HG02852 (cell line): ENCODE data around the gene SMIM13.
A peak's percentile ranks its signal among the peaks of the same experiment; 100 is the strongest.

Experiments
- ATAC-seq: cut with Tn5 transposase; IDR thresholded peaks from one replicate; pipeline ENCODE4 v1.9.1; 2021; ENCODE audit warnings: mild to moderate bottlenecking, moderate library complexity; ENCODE audit not compliant: unreplicated experiment

Gene SMIM13

DNA sequence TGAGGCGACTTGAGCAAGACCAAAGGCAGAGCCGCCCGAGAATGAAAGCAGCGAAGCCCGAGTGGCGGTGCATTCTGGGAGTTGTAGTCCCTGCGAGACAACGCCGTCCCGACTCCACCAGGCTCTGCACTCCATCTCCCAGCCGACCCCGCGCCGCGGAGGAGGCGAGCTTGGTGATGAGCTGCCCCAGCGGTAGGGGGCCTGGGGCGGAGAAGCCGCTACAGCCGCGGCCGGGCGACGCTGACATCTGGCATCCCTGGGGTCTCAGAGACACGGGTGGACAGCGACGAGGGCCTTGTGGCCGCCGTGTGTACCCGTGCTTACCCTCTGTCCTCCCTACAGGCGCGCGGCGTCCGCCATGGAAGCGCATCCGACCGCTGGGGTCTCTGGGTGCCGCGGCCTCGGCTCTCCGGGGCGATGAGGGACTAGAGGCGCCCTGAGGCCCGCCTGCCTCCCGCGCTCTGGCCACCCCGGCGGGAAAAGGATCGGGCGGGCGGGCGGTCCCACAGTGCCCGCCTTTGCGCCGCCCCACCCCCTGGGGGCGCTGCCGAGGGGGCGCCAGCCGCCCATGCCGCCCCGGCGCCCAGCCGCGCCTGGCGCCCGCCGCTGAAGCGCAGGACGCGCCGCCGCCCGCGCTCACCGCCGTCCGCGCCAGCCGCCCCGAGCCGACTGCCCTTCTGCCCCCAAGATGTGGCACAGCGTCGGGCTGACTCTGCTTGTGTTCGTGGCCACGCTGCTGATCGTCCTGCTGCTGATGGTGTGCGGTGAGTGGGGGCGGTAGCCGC lies at the start of gene SMIM13:
SMIM13 (plus strand) TSS at position 209 of the 785 bp plus-strand sequence; CDS start at position 689, 480 bp downstream.
- ATAC-seq = peak; percentile 90

DNA sequence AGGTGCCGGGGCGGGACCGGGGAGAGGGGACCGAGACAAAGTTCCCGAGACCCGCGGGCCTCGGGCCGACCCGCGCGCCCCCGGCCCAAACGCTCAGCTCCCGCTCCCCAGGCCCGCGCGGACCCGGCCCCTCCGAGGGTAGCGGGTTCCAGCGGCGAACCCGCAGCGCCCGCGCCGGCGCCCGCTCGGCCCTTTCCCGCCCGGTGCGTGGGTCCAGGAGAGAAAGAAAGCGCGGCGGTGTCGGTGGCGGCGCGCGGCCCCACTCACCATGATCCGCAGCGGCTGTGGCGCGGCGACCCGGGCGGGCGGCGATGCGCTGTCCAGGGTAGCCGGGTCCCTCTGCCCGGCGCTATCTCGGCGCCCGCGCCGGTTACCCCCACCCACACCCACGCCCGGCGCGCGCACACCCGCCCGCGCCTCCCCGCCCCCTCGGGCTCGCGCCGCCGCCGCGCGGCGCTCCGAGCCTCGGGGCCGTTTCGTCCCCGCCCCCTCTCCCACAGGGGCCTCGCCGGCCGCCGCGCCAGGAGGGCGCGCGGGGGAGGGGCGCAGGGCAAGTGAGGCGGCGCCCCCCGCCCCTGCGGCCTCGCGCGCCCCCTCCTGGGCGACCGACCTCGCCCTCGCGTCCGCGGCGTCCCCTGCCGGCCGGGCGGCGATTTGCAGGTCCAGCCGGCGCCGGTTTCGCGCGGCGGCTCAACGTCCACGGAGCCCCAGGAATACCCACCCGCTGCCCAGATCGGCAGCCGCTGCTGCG lies 49.5 kb upstream of the SMIM13 start, which contains the start of gene ELOVL2:
ELOVL2 (minus strand) TSS at position 345 of the 751 bp plus-strand sequence; CDS start at position 270, 75 bp downstream.
- peak; percentile 55 for ATAC-seq

DNA sequence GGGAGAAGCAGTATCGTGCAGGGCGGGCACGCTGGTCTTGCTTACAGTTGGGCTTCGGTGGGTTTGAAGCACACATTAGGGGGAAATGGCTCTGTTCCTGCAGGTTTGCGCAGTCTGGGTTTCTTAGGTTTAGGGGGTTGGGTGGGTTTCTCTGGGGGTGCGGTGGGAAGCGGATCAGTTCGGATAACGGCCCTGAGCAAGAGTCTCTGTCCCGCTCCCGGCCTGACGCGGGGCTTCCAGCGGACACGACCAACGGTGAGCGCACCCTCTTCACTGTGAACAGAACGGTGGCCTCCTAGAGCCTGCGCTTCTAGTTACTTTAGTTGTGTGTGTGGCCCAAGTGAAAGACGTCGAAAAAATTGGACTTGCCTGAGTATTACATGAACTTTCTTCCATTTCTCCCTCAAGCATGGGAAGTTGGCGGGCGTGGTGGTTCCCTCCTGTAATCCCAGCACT lies 48.9 kb upstream of the SMIM13 start:
- no peak for ATAC-seq

DNA sequence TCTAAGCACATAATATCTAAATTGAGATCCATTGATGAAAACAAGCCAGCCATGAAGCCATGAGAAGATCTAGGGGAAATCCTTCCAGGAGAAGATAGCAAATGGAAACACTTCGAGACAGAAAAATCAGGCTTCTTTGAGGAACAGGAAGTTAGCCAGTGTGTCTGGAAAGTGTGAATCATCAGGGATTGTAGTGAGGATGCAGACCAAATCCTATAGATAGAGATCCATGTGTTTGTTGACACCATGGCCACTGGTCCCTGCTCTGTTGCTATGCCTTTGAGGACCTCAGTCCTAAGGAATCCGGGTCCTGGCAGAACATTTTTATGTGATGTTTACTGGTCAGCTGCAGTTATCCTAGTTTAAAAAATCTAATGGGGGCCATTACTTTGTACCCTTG lies 42.9 kb upstream of the SMIM13 start:
- ATAC-seq = no peak

DNA sequence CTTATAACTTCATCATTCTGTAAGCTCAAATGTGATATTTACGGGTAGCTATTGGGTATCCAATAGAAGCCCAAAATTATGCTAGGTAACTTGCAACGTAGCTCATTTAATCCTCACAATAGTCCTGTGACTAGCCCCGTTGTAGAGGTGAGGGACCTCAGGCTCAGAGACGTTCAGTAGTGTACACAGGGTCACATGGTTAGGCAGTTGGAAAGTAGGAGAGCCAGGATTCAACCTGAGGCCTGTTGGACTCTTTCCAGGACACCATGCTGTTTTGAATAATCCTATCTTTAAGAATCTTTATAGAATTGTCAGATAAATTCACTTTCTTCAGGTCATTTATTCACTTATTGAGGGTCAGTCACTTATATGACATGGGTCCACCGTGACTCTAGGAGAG lies 40.3 kb upstream of the SMIM13 start:
- ATAC-seq = no peak

DNA sequence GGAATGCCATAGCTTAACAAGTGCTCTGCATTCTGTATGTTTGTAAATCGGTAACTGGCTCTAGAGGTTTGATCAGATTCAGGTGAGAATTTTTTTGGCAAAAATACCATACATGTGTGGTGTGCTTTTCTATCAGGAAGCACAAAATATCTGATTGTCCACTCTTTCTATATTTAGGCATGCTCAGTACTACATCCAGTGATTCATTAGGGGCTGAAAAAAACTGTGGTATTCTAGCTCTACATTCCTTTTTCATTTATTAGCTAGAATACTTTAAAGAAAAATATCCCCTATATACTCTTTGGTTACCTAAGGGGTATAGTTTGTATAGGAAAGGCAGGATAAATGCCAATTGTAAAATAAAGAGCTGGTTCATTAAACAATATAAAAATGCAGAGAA lies 38.9 kb upstream of the SMIM13 start:
- ATAC-seq = no peak

DNA sequence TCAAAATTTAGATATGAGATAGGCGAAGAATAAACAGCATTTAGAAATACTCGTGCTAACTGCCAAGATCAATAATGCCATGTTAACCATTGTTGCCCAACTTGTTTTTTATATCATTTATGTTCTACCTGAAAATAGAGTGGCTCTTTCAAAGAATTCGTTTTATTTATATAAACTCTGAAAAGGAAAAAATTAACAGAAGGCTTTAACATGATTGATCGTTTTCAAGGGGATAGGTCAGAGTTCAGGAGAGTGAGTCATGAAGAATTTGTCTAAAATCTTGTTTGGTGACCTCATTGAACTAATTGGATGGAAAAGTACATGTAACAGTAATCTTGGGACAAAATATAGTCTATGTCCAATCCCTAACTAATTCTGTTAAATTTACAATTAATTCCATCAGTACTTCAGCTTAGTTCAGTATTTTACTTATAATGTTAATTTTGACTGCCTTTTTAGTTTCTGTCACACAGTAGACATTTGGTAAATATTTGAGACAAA lies 38.5 kb upstream of the SMIM13 start:
- no peak for ATAC-seq

DNA sequence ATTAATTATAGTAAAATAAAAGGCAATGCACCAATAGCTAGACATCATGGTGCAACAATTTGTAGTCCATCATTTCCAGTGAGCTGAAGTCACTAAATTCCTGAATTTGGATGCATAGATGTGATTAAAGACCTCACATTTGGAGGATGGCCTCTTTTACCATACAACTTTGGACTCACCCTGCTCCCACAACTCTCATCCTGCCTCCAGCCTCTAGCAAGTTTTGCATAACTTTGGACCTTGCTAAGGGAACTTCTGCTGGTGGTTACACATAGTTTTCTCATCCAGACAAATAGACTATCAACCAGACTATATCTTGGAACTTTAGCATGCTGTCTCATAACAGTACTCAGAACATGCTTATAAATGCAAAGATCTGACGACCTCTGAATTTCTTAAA lies 36.8 kb upstream of the SMIM13 start:
- ATAC-seq = no peak

DNA sequence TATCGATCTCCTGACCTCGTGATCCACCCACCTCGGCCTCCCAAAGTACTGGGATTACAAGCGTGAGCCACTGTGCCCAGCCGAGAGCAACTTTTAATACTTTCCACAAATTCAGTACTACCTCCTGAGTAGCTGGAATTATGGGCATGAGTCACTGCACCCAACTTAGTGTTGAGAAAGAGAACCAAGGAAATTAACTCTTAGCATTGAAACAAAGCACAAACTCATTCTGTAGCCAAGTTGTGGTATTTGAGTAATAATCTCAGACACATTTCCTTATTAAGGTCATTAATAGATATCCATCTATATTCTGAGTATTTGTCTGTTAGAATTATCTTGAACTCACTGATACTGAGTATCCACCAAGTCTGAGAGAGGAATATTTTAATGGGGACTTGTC lies 35.2 kb upstream of the SMIM13 start:
- ATAC-seq = no peak

DNA sequence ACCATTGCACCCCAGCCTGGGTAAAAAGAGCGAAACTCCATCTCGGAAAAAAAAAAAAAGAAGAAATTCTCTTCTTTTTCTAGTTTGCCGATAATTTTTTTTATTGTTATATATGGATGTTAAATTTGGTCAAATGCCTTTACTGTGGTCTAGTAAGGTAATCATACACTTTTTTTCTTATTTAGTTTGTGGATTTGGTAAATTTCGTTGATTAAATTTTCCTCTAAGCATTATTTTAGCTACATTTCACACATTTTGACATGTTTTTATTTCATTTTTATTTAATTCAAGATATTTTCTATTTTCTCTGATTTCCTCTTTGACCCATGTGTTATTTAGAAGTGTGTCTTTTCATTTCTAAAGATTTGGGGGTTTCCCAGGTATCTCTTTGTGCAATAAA lies 31.6 kb upstream of the SMIM13 start:
- ATAC-seq = no peak

DNA sequence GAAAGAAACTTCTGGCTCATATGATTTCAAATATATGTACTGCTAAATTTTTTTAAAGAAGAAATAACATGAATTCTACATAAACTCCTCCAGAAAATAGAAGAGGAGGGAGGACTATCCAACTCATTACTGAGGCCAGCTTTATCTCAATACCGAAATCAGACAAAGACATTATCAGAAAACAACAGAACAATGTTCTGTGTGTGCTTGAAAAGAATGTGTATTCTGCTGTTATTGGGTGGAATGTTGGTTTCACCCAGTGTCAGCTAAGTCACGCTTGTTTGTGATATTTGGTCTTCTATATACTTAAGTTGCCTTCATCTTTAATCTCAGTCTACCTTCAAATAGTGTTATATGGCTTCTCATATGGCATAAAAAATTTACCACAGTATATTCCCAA lies 30.9 kb upstream of the SMIM13 start:
- ATAC-seq = no peak

DNA sequence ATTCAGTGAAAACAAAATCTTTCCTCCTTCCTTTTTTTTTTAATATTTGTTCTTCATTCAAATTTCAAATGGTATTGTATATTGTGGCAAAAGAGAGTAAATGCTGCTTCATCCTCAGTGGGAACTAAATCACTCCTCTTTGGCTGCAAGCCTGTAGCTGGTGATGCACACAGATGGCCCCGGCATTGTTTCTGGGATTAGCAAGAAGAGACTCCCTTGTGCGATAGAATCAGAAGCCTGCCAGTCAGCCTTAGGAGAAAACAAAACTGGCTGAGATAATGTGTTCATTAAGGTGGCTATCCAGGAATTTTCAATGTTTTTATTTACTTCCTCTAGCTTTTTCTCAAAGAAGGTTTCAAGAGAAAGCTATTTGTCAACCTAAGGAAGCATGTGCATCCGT lies 28.8 kb upstream of the SMIM13 start:
- no peak for ATAC-seq

DNA sequence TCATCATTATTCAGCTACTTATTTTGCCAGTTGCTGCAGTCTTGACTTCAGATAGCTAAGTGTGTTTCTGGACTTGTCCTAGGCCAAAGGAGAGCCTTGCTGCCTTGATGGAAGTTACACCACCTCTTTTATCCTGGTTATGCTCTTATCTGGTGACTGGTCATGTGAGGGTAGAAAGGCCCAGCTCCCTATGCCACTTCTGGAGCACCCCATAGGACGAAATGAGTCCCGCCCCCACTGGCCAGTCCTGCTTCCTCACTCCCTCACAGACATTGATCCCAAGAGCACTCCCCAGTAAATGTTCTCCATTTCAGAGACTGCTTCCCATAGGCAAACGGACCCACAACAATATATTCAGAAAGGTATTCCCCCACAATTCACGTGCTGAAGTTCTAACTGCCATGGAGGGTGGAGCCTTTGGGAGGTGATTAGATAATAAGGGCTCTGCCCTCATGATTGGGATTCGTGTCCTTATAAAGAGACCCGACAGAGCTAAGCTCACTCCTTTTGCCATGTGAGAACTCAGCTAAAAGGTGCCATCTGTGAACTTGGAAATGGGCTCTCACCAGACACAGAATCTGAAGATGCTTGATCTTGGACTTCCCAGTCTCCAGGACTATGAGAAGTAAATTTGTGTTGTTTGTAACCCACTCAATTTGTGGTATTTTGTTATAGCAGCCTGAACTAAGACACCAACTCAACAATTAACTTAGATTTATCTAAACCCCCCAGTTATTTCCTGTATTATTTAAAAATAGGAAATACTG lies 28.0 kb upstream of the SMIM13 start:
- no peak for ATAC-seq

DNA sequence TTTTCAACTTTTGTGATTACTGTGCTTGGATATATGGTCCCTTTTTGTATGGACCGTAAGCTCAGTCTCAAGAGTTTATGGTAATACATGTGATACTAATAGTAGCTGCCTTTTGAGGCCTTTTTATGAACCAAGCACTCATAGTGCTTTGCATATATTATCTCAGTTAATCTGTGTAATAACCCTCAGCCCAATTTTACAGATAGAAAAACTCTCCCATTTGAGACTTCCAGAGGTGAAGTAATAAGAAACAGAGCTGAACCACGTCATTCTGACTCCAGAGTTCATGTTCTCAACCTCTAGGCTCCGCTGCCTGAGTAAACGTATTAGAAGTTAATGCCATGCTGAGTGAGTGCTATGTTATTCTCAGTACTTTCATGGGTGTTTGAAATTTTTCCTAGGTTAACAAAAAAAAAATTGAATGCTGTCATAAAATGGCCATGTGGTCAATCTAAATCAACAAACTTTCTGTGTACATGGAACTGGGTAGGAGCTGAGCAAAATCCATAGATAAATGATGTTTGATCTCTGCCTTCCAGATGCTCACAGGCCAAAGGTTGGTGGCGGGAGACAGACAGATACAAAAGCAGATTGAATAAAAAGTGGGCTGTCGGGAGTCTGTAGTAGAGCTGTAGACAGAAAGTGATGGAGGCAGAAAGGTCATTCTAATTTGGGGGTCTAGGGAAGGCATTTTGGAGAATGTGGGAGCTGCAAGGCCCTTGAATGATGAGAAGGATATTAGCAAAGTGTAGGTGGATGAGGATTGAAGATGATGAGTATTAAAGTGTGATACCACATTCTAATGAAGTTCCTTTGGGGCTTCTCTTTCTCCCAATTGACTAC lies 26.9 kb upstream of the SMIM13 start:
- ATAC-seq = no peak

DNA sequence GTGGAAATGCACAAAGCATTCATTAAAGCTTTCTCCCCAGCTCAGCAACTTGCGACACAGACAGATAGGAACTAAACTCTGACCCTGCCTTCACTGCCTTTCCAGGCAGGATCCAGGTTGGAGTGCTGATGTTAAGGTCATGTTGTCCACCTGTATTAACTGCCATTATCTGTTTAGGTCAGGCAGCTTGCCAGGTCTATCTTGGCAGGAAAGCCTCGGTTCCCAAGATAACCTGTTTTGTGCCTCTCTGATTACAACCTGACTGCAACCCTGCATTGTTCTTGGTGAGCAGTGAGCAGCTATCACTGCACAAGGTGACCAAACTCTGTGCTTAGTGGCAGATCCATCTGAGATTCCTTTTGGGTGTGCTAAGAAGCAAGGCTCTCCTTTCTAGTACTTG lies 26.3 kb upstream of the SMIM13 start:
- no peak for ATAC-seq

DNA sequence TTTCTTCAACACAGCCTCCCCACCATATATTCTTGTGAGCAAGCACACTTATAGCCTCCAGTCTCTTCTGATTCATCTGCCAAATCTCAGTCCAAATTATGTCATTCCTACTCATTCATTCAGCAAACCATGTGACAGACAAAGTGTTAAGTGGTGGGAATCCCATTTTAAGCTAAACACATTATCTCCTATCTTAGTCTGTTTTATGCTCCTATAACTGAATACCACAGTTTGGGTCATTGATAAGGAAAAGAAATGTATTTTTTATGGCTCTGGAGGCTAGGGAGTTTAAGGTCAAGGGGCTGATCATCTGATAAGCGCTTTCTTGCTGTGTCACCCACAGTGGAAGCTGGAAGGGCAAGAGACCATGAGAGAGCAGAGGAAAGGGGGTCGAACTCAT lies 23.9 kb upstream of the SMIM13 start:
- no peak for ATAC-seq

DNA sequence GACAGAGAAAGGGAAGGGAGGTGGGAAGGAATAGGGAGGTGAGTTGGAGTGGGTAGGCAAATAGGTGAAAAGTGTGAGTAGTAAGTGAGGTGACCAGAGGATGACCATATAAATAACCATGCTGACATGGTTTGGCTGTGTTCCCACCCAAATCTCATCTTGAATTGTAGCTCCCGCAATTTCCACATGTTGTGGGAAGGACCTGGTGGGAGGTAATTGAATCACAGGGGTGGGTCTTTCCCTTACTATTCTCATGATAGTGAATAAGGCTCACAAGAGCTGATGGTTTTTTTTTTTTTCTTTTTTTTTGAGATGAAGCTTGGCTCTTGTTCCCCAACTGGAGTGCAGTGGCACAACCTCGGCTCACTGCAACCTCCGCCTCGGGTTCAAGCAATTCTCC lies 21.5 kb upstream of the SMIM13 start:
- no peak for ATAC-seq

DNA sequence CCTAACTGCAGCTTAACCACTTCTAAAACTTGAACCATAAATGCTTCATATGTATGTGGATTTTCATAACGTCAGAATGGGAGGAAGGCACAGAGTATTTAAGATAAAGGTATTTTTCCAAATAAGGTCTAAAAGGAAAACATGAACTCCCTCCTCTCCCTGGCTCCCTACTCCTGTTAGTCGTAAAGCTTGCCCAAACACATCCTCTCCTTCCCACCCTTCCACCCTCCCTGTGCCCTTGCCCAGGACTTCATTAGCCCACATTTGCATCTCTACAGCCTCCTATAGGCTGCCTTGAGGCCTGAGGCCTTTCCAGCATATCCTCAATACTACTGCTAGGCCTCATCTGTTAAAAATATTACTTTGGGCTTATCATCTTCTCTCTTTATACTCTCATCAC lies 17.1 kb upstream of the SMIM13 start:
- no peak for ATAC-seq

DNA sequence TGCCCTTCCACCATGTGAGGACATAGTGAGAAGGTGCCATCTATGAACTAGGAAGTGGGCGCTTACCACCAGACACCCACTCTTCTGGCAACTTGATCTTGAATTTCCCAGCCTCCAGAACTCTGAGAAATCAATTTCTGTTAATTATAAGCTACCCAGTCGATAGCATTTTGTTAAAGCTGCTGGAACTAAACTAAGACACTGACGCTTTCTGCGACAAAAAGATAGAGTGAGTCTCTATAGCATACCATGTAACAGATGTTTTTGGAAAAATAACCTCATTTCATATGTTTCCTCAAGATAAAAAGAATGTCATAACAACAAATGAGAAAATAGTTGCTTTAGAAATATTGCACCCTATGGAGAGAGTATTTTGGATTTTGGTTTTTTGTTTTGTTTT lies 15.4 kb upstream of the SMIM13 start:
- ATAC-seq = no peak

DNA sequence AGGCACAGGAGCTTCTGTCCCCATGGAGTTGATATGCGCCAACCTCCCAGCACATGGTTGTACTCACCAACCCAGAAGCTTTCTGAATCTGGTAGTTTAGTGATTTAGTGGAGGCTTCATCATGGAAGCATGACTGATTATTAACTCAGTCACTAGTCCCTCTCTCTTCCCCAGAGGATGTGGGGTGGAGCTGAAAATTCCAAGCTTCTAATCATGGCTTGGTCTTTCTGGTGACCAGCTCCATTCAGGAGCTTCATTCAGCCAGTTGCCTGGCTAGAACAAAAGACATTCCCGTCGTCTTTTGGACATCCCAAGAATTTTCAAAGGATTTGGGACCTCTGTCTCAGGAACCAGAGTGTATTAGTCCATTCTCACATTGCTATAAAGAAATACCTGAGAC lies 13.3 kb upstream of the SMIM13 start:
- ATAC-seq = no peak
